Astrocyte (in vitro differentiated cells and primary cell): Measurements from ENCODE around the gene SCAMP1. TPM values are rescaled to one million over a fixed set of nuclear protein-coding genes. Genes with fewer than 3 reads are reported as not detected.

Experiments
- DNase-seq: peaks from one replicate; pipeline ENCODE4 v3.0.0-alpha.2; 2010; ENCODE audit warnings: low read depth
- FAIRE-seq: peaks from 2 replicates; lab custom pipeline; 2011; peaks lifted over from hg19 to GRCh38; lab: Jason Lieb, UNC
- H2AFZ ChIP-seq: 2 replicates; pipeline ENCODE4 v1.6.0; 2012; ENCODE audit warnings: low read depth, low read length, inconsistent platforms
- H3K27ac ChIP-seq: 2 replicates; pipeline ENCODE4 v1.5.1; 2011; ENCODE audit warnings: low read depth, low read length, inconsistent platforms
- H3K27me3 ChIP-seq: 2 replicates; pipeline ENCODE4 v1.6.0; 2011; ENCODE audit warnings: low read length, inconsistent platforms; ENCODE audit not compliant: insufficient read depth
- H3K36me3 ChIP-seq: 2 replicates; pipeline ENCODE4 v1.5.1; 2011; ENCODE audit warnings: low read length, inconsistent platforms; ENCODE audit not compliant: insufficient read depth
- H3K4me1 ChIP-seq: 2 replicates; pipeline ENCODE4 v1.5.1; 2011; ENCODE audit warnings: low read length, inconsistent platforms; ENCODE audit not compliant: insufficient read depth
- H3K4me2 ChIP-seq: 2 replicates; pipeline ENCODE4 v1.6.0; 2012; ENCODE audit warnings: low read length, inconsistent platforms
- H3K4me3 ChIP-seq: 2 replicates; pipeline ENCODE4 v1.5.1; 2011; ENCODE audit warnings: low read depth, mild to moderate bottlenecking, low read length, inconsistent platforms; ENCODE audit not compliant: insufficient read depth
- H3K79me2 ChIP-seq: 2 replicates; pipeline ENCODE4 v1.6.0; 2012; ENCODE audit warnings: mild to moderate bottlenecking, low read length, inconsistent platforms; ENCODE audit not compliant: insufficient read depth
- H3K9ac ChIP-seq: 2 replicates; pipeline ENCODE4 v1.6.0; 2012; ENCODE audit warnings: mild to moderate bottlenecking, low read length, inconsistent platforms
- H3K9me3 ChIP-seq: 2 replicates; pipeline ENCODE4 v1.5.1; 2012; ENCODE audit warnings: low read depth, mild to moderate bottlenecking, low read length, inconsistent platforms; ENCODE audit not compliant: insufficient read depth
- H4K20me1 ChIP-seq: 2 replicates; pipeline ENCODE4 v1.6.0; 2012; ENCODE audit warnings: low read length, inconsistent platforms; ENCODE audit not compliant: insufficient read depth
- H3K27ac Mint-ChIP-seq: one replicate; pipeline ENCODE4 v1.8.0; 2021; ENCODE audit warnings: mild to moderate bottlenecking, mixed read lengths; ENCODE audit not compliant: unreplicated experiment
- H3K27me3 Mint-ChIP-seq: one replicate; pipeline ENCODE4 v1.8.0; 2021; ENCODE audit warnings: low read depth, mixed read lengths; ENCODE audit not compliant: unreplicated experiment
- H3K36me3 Mint-ChIP-seq: one replicate; pipeline ENCODE4 v1.8.0; 2021; ENCODE audit warnings: low read depth, mixed read lengths; ENCODE audit not compliant: unreplicated experiment
- H3K4me1 Mint-ChIP-seq: one replicate; pipeline ENCODE4 v1.8.0; 2021; ENCODE audit warnings: low read depth, mixed read lengths; ENCODE audit not compliant: unreplicated experiment
- H3K4me3 Mint-ChIP-seq: one replicate; pipeline ENCODE4 v1.8.0; 2021; ENCODE audit warnings: mild to moderate bottlenecking, moderate library complexity, mixed read lengths; ENCODE audit not compliant: unreplicated experiment
- H3K9me3 Mint-ChIP-seq: one replicate; pipeline ENCODE4 v1.8.0; 2021; ENCODE audit warnings: mild to moderate bottlenecking, mixed read lengths; ENCODE audit not compliant: unreplicated experiment
- EZH2 ChIP-seq: IDR thresholded peaks from 2 replicates; pipeline ENCODE4 v1.6.1; 2012; ENCODE audit warnings: mild to moderate bottlenecking, low read length, inconsistent platforms; ENCODE audit not compliant: insufficient read depth
- total RNA-seq: library from RNA; stranded (reverse); gene quantifications from 2 replicates; pipeline ENCODE4 v1.2.1, GENCODE V29; 2021
- TF ChIP-seq, protein P1 (sequence below): IDR thresholded peaks from 2 replicates; pipeline ENCODE4 v1.5.1; 2011; ENCODE audit warnings: low read depth, mild to moderate bottlenecking, inconsistent platforms, low read length, moderate library complexity; ENCODE audit not compliant: insufficient read depth

Gene SCAMP1
- total RNA-seq, 1 donor from 2014 or later: 52.6 TPM

DNA sequence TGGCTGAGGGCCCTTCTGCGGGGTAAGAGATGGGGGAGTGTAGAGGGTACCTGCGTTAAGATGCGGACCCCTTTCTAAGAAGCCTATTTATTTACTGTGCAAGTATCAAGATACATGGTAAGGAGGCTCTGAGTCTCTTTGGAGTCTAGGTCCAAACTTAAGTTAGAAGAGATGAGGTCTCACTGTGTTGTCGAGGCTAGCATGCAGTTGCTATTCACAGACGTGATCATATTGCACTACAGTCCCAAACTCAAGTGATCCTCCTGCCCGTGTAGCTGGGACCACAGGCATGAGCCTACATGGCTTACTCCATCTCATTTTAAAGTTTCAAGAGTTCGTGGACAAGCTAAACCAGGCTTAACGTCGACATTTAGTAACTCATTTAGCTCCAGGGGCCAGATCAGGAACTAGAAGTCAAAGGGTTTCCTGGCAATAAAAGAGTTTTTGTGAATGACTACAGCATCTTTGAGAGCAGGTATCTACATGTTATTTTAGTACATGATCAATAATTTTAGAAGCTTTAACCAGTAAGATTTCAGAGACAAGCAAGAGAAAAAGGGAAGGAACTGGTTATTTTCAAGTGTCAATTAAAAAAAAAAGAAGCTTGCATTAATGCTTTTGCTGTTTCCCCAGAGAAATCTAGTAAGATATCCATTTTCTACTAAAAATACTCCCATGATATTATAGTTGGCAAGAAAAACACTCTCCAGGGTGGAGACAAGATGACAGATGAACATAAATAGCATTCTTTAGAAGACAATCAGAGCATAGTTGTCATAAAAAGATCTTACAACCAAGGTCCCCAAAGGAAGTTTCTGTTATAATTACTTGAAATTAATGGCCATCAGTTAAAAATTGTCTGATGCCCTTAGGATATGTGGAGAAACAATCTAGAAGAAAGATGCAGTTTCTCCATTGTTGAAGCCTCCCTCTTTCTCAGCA, 141.3 kb downstream of the SCAMP1 start:
- Histone ChIP-seq H3K27me3 (no peaks in the 10 kb centered on the region), H3K27ac (peak overlapping the region; percentile 57), H3K9ac (peak overlapping the region; percentile 46), H3K9me3 (no peaks in the 10 kb centered on the region), H3K4me3 (no peak overlapping the region), H3K36me3 (no peaks in the 10 kb centered on the region), H3K4me2 (peak overlapping the region; percentile 24), H4K20me1 (peaks cover 16% of the 10 kb centered on the region), H3K4me1 (peaks cover 40% of the 10 kb centered on the region), H2AFZ (no peak overlapping the region), H3K79me2 (peaks cover 75% of the 10 kb centered on the region)
- peak; percentile 69 for DNase-seq
- no peak overlapping the region for H3K4me3 Mint-ChIP-seq
- peaks cover 39% of the 10 kb centered on the region for H3K4me1 Mint-ChIP-seq
- no peaks in the 10 kb centered on the region for H3K27me3 Mint-ChIP-seq
- TF ChIP-seq, protein P1, sequence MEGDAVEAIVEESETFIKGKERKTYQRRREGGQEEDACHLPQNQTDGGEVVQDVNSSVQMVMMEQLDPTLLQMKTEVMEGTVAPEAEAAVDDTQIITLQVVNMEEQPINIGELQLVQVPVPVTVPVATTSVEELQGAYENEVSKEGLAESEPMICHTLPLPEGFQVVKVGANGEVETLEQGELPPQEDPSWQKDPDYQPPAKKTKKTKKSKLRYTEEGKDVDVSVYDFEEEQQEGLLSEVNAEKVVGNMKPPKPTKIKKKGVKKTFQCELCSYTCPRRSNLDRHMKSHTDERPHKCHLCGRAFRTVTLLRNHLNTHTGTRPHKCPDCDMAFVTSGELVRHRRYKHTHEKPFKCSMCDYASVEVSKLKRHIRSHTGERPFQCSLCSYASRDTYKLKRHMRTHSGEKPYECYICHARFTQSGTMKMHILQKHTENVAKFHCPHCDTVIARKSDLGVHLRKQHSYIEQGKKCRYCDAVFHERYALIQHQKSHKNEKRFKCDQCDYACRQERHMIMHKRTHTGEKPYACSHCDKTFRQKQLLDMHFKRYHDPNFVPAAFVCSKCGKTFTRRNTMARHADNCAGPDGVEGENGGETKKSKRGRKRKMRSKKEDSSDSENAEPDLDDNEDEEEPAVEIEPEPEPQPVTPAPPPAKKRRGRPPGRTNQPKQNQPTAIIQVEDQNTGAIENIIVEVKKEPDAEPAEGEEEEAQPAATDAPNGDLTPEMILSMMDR: no peak
- no peak for TF ChIP-seq EZH2
- H3K36me3 Mint-ChIP-seq: peaks cover 5% of the 10 kb centered on the region
- no peaks in the 10 kb centered on the region for H3K9me3 Mint-ChIP-seq
- no peak for FAIRE-seq
- no peak overlapping the region for H3K27ac Mint-ChIP-seq

DNA sequence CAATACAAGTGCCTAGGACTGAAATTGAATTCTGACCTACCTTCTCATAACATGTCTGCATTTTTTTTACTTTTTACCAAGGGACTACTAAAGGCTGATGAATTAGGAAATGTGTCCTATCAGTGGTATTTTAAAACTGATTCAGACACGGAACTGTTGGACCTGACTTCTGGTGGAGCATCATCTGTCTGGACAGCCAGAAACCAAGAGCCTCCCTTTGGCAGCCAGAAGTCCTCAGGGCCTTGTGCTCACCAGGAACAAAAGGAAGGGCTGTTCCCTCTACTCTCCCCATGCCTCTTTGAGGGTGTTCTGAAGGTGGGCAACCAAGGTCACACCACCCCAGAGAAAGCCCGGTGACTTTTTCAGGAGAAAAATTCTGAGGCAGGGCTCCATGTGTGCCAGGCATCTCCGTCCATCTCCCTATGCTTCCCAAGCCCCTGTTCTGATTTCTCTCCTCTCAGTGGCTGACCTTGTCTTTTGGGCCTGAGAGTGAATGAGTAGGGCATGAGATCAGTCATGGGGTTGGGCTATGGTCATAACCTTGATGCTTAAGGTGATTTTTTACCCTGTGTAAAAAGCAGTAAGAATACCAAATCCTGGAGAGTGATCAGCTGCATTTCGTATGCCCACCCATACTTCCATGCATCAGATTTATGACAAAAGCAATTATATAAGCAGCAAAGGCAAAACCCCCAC, 143.7 kb downstream of the SCAMP1 start:
- H3K9ac ChIP-seq: peak overlapping the region; percentile 76
- peaks cover 59% of the 10 kb centered on the region for H3K79me2 ChIP-seq
- H3K4me2 ChIP-seq: peak overlapping the region; percentile 60
- peak overlapping the region; percentile 94 for H3K27ac ChIP-seq
- Mint-ChIP-seq H3K36me3 (peaks cover 3% of the 10 kb centered on the region), H3K27me3 (no peaks in the 10 kb centered on the region), H3K4me3 (no peak overlapping the region), H3K27ac (no peak overlapping the region), H3K9me3 (no peaks in the 10 kb centered on the region), H3K4me1 (peaks cover 37% of the 10 kb centered on the region)
- H4K20me1 ChIP-seq: peaks cover 11% of the 10 kb centered on the region
- H3K27me3 ChIP-seq: no peaks in the 10 kb centered on the region
- H3K4me3 ChIP-seq: no peak overlapping the region
- H3K9me3 ChIP-seq: no peaks in the 10 kb centered on the region
- TF ChIP-seq EZH2: no peak
- TF ChIP-seq, protein P1: no peak
- peaks cover 52% of the 10 kb centered on the region for H3K4me1 ChIP-seq
- no peak for DNase-seq
- H2AFZ ChIP-seq: no peak overlapping the region
- H3K36me3 ChIP-seq: no peaks in the 10 kb centered on the region
- no peak for FAIRE-seq
